ENCODE results near the gene BRWD1.

Gene BRWD1

DNA sequence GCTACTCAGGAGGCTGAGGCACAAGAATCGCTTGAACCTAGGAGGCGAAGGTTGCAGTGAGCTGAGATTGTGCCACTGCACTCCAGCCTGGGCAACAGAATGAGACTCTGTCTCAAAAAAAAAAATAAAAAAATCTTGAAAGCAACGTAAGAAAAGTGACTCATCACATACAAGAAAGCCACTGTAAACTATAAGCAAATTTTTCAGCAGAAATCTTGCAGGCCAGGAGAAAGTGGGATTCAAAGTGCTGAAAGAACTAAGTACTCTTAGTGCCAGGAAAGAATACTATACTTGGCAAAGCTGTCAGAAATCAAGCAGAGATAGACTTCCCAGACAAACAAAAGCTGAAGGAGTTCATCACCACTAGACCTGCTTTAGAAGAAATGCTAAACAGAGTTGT is 39.9 kb upstream of the BRWD1 start:
- Histone ChIP-seq H3K27me3 (ENCODE audit: control insufficient read depth, low read length) (no peaks in the 10 kb centered on the region), H3K4me1 (ENCODE audit: control insufficient read depth, low read length) (peaks cover 14% of the 10 kb centered on the region), H4K20me1 (ENCODE audit: control insufficient read depth, insufficient read depth, low read depth, low read length) (no peaks in the 10 kb centered on the region), H3K79me2 (ENCODE audit: control insufficient read depth, low read length) (peaks cover 18% of the 10 kb centered on the region), H3K36me3 (ENCODE audit: control insufficient read depth, low read length) (peaks cover 8% of the 10 kb centered on the region), H3K9me2 (replicated peaks; ENCODE audit: control insufficient read depth, low read length) (no peaks in the 10 kb centered on the region), H3K9me3 (ENCODE audit: control insufficient read depth, insufficient read depth, low read length) (no peaks in the 10 kb centered on the region), H3F3A (ENCODE audit: control insufficient read depth, insufficient read depth) (peaks cover 8% of the 10 kb centered on the region), H3K4me2 (ENCODE audit: low read length) (no peak overlapping the region), H3K4me3 (ENCODE audit: low read length) (no peak overlapping the region), H3K27ac (ENCODE audit: low read depth, low read length) (no peak overlapping the region)
- TF ChIP-seq, protein P1, sequence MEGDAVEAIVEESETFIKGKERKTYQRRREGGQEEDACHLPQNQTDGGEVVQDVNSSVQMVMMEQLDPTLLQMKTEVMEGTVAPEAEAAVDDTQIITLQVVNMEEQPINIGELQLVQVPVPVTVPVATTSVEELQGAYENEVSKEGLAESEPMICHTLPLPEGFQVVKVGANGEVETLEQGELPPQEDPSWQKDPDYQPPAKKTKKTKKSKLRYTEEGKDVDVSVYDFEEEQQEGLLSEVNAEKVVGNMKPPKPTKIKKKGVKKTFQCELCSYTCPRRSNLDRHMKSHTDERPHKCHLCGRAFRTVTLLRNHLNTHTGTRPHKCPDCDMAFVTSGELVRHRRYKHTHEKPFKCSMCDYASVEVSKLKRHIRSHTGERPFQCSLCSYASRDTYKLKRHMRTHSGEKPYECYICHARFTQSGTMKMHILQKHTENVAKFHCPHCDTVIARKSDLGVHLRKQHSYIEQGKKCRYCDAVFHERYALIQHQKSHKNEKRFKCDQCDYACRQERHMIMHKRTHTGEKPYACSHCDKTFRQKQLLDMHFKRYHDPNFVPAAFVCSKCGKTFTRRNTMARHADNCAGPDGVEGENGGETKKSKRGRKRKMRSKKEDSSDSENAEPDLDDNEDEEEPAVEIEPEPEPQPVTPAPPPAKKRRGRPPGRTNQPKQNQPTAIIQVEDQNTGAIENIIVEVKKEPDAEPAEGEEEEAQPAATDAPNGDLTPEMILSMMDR (IDR thresholded peaks at IDR 0.05; ENCODE audit: low read depth, low read length, poor library complexity, severe bottlenecking): no peak
- no peak for TF ChIP-seq EZH2phosphoT487 (IDR thresholded peaks at IDR 0.05; ENCODE audit: borderline replicate concordance, low read length)

DNA sequence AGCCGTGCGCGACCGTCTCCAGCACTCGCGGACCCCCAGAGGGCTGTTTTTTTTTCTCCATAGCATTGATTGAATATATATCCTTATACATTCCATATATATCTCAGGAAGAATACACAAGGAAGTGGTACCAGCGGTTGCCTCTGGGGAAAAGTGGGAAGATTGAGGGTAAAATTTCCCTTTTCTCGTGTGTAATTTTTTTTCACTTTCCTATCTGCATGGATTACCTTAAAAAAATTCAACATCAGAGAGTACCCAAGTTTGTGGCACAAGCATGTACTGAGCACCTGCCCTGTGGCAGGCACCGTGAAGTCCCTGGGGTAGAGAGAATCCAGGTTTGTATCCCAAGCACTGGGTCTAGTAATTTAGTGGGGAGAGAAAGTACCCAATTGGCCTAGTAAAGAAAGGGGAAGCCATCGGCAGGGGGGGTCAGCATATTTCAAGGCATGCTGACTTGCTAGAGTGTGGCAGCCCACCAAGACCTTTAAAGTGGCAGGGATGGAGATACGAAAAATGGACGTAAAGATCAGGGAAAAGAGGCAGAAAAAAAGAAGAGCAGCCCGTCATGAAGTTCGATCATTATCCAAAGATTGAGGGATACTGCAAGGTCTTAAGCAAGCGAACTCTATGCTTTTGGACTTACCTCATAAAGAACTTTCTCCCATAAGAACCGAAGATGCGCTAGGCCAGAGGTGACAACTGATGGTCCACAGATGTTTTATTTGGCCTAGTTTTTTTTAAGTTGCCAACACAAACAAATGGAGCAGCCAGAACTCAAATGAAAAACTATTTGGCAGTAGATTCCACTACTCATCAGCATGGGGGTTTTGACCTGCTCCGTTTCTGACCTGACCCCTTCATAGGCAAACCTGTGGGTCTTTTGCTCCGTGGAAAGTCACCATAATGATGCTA is 36.9 kb upstream of the BRWD1 start:
- no peaks in the 10 kb centered on the region for H3K9me3 ChIP-seq (ENCODE audit: control insufficient read depth, insufficient read depth, low read length)
- H3K4me3 ChIP-seq (ENCODE audit: low read length): peak overlapping the region; percentile 84
- peak overlapping the region; percentile 88 for H3K27ac ChIP-seq (ENCODE audit: low read depth, low read length)
- H3K79me2 ChIP-seq (ENCODE audit: control insufficient read depth, low read length): peaks cover 48% of the 10 kb centered on the region
- H3K9me2 ChIP-seq (replicated peaks; ENCODE audit: control insufficient read depth, low read length): no peaks in the 10 kb centered on the region
- no peaks in the 10 kb centered on the region for H3K27me3 ChIP-seq (ENCODE audit: control insufficient read depth, low read length)
- peaks cover 13% of the 10 kb centered on the region for H4K20me1 ChIP-seq (ENCODE audit: control insufficient read depth, insufficient read depth, low read depth, low read length)
- H3F3A ChIP-seq (ENCODE audit: control insufficient read depth, insufficient read depth): peaks cover 37% of the 10 kb centered on the region
- peaks cover 29% of the 10 kb centered on the region for H3K4me1 ChIP-seq (ENCODE audit: control insufficient read depth, low read length)
- H3K4me2 ChIP-seq (ENCODE audit: low read length): peak overlapping the region; percentile 92
- TF ChIP-seq, protein P1 (IDR thresholded peaks at IDR 0.05; ENCODE audit: low read depth, low read length, poor library complexity, severe bottlenecking): peak; percentile 4
- no peak for TF ChIP-seq EZH2phosphoT487 (IDR thresholded peaks at IDR 0.05; ENCODE audit: borderline replicate concordance, low read length)
- peaks cover 38% of the 10 kb centered on the region for H3K36me3 ChIP-seq (ENCODE audit: control insufficient read depth, low read length)

DNA sequence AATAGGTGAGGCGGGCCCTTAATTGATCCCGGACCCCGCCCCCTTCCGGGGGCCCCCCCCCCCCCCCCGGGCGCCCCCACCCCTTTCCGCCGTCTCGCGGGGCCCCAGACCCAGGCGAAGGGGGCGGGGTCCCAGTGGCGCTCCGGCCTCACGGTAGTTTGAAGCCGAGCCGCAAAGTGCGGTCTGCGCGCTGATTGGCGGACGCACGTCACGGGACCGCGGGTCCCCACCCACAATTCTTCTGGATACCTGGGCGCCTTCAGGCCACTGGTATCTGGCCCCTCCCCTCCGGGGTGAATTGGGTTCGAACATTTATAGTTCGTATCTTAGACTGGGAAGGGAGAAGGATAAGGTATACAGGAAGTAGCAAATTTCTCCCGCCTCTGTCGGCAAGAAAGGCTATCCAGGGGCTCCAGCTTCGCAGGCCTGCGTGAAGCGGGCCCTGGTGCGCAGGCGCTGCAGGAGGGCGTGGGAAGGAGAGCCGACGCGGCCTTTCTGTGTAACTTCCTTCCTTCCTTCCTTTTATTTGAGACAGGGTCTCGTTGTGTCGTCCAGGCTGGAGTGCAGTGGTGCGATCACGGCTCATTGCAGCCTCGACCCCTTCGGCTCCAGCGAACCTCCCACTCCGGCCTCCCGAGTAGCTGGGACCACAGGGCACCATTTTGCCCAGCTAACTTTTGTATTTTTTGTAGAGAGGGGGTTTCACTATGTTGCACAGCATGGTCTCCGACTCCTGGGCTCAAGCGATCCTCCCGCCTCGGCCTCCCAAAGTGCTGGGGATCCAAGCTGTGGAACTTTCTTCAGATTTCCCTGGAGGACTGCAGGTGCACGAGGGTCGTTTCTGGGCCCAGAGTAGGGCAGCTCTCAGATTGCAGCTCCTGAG is 36.0 kb upstream of the BRWD1 start:
- H3F3A ChIP-seq (ENCODE audit: control insufficient read depth, insufficient read depth): peaks cover 46% of the 10 kb centered on the region
- H3K4me2 ChIP-seq (ENCODE audit: low read length): peak overlapping the region; percentile 92
- peak overlapping the region; percentile 88 for H3K27ac ChIP-seq (ENCODE audit: low read depth, low read length)
- no peaks in the 10 kb centered on the region for H3K9me2 ChIP-seq (replicated peaks; ENCODE audit: control insufficient read depth, low read length)
- peaks cover 47% of the 10 kb centered on the region for H3K36me3 ChIP-seq (ENCODE audit: control insufficient read depth, low read length)
- H3K4me3 ChIP-seq (ENCODE audit: low read length): peak overlapping the region; percentile 84
- TF ChIP-seq, protein P1 (IDR thresholded peaks at IDR 0.05; ENCODE audit: low read depth, low read length, poor library complexity, severe bottlenecking): no peak
- no peak for TF ChIP-seq EZH2phosphoT487 (IDR thresholded peaks at IDR 0.05; ENCODE audit: borderline replicate concordance, low read length)
- no peaks in the 10 kb centered on the region for H3K9me3 ChIP-seq (ENCODE audit: control insufficient read depth, insufficient read depth, low read length)
- peaks cover 38% of the 10 kb centered on the region for H3K4me1 ChIP-seq (ENCODE audit: control insufficient read depth, low read length)
- H3K27me3 ChIP-seq (ENCODE audit: control insufficient read depth, low read length): no peaks in the 10 kb centered on the region
- peaks cover 15% of the 10 kb centered on the region for H4K20me1 ChIP-seq (ENCODE audit: control insufficient read depth, insufficient read depth, low read depth, low read length)
- peaks cover 57% of the 10 kb centered on the region for H3K79me2 ChIP-seq (ENCODE audit: control insufficient read depth, low read length)
